ENCODE data around the gene MAS1. TPM values are rescaled to one million over a fixed set of nuclear protein-coding genes. Genes with fewer than 3 reads are reported as not detected.

Gene MAS1
- total and polyA plus RNA-seq, 2 donors (not counting 1 experiment from before 2014, with no cell fraction given) = not detected

DNA sequence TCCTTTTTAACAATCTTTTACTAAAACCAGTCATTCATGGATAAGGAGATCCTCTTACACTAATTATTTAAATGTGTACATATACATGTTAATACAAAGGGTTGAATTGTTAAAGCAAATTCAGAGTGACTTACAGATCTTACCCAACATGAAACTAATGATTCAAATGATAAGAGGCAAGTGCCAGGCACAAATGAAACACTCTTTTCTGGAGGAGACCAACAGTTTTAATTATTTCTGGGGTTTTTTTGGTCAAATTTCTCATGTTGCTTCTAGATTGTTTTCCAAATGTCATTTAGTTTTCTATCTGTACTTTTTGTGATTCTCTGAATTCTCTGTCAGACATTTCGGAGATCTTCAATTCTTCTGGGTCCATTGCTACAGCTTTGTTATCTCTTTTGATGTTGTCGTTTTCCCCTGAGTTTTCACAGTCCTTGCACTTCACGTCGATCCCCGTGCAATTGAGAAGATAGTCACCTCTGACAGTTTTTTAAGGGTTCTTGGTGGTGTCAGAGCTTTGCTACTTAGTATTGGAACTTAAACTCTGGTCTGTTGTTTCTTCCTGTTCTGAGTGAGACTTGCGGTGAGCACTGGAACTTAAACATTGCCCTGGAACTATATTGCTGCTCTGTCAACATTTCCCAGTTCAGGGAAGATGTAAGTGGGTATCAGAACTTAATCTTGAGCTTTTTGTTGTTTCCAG is 23.2 kb downstream of the MAS1 start:
- H3K9ac ChIP-seq (ENCODE audit: low read length) = no peak overlapping the region
- no peaks in the 10 kb centered on the region for H3K36me3 ChIP-seq (replicated peaks in 1 of 2; ENCODE audit: control extremely low read depth in 1 of 2, control insufficient read depth in 1 of 2, extremely low read depth in 1 of 2, insufficient read depth in 2 of 2, low read length in 1 of 2)
- Mint-ChIP-seq H3K27me3 (peaks cover 45% of the 10 kb centered on the region), H3K27ac (no peak overlapping the region), H3K4me3 (no peak overlapping the region), H3K4me1 (no peaks in the 10 kb centered on the region), H3K9me3 (ENCODE audit: insufficient read depth) (no peaks in the 10 kb centered on the region)
- 70% methylated on average over 6 of the region's 6 CpGs for WGBS (ENCODE audit: insufficient coverage)
- H3K9me3 ChIP-seq (ENCODE audit: control extremely low read depth in 1 of 3, control insufficient read depth in 2 of 3, insufficient read depth in 1 of 3, low read length in 2 of 3) = peaks cover 0 to 2% (median 0%) of the 10 kb centered on the region in 3 donors
- intact Hi-C loops (cut with micrococcal nuclease) = no loop called here
- H4K20me1 ChIP-seq (ENCODE audit: control insufficient read depth, insufficient read depth, low read length, poor library complexity, severe bottlenecking) = no peaks in the 10 kb centered on the region
- DNase-seq (no peak), ATAC-seq (ENCODE audit: low read depth) (no peak)
- ChIA-PET CTCF (no interaction called here), POLR2A (no interaction called here)
- H3K27ac ChIP-seq (ENCODE audit: low read length in 2 of 2) = no peak overlapping the region
- H2AFZ ChIP-seq (ENCODE audit: insufficient read depth, low read depth, low read length, poor library complexity, severe bottlenecking) = no peak overlapping the region
- H3K4me2 ChIP-seq (replicated peaks; ENCODE audit: low read depth, low read length, poor library complexity, severe bottlenecking) = no peak overlapping the region
- H3K79me2 ChIP-seq (ENCODE audit: control insufficient read depth, insufficient read depth, low read length) = no peaks in the 10 kb centered on the region
- H3K27me3 ChIP-seq (replicated peaks in 1 of 4; ENCODE audit: control extremely low read depth in 1 of 4, control insufficient read depth in 3 of 4, insufficient read depth in 4 of 4, low read length in 3 of 4) = peaks cover 0 to 32% (median 7%) of the 10 kb centered on the region in 4 experiments
- TF ChIP-seq CTCF (IDR thresholded peaks at IDR 0.05) (no peak), EZH2 (IDR thresholded peaks at IDR 0.05; ENCODE audit: borderline replicate concordance, insufficient read depth, low read depth, low read length, poor library complexity, severe bottlenecking) (no peak)
- no peak overlapping the region for H3K4me3 ChIP-seq (ENCODE audit: control extremely low read depth in 1 of 5, extremely low read depth in 1 of 5, insufficient read depth in 1 of 5, low read depth in 2 of 5, low read length in 4 of 5)
- no peaks in the 10 kb centered on the region for H3K4me1 ChIP-seq (ENCODE audit: control insufficient read depth in 2 of 2, insufficient read depth in 2 of 2, low read length in 2 of 2)

DNA sequence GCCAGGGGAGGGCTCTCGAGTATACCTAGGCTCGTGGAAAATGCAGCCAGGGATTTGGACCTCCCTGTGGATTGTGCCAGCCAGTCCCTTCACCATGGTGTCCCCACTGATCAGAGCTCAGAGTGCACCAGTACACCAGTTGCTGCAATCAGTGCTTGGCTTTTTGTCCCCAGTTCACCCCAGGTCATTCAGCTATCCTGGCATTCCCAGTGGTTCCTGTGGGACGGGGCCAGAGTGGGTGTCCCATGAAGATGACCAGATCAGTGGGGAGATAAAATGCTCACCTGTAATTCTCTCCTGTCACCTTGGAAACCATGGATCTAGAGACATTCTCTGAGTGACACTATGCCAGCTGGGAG is 23.8 kb downstream of the MAS1 start:
- Histone ChIP-seq H3K79me2 (ENCODE audit: control insufficient read depth, insufficient read depth, low read length) (no peaks in the 10 kb centered on the region), H3K9me3 (ENCODE audit: control extremely low read depth in 1 of 3, control insufficient read depth in 2 of 3, insufficient read depth in 1 of 3, low read length in 2 of 3) (peaks cover 0 to 2% (median 0%) of the 10 kb centered on the region in 3 donors), H3K4me2 (replicated peaks; ENCODE audit: low read depth, low read length, poor library complexity, severe bottlenecking) (no peak overlapping the region), H3K4me1 (ENCODE audit: control insufficient read depth in 2 of 2, insufficient read depth in 2 of 2, low read length in 2 of 2) (no peaks in the 10 kb centered on the region), H2AFZ (ENCODE audit: insufficient read depth, low read depth, low read length, poor library complexity, severe bottlenecking) (no peak overlapping the region), H3K27ac (ENCODE audit: low read length in 2 of 2) (no peak overlapping the region), H3K27me3 (replicated peaks in 1 of 4; ENCODE audit: control extremely low read depth in 1 of 4, control insufficient read depth in 3 of 4, insufficient read depth in 4 of 4, low read length in 3 of 4) (peaks cover 0 to 29% (median 7%) of the 10 kb centered on the region in 4 experiments), H3K4me3 (ENCODE audit: control extremely low read depth in 1 of 5, extremely low read depth in 1 of 5, insufficient read depth in 1 of 5, low read depth in 2 of 5, low read length in 4 of 5) (no peak overlapping the region), H3K9ac (ENCODE audit: low read length) (no peak overlapping the region), H4K20me1 (ENCODE audit: control insufficient read depth, insufficient read depth, low read length, poor library complexity, severe bottlenecking) (no peaks in the 10 kb centered on the region), H3K36me3 (replicated peaks in 1 of 2; ENCODE audit: control extremely low read depth in 1 of 2, control insufficient read depth in 1 of 2, extremely low read depth in 1 of 2, insufficient read depth in 2 of 2, low read length in 1 of 2) (no peaks in the 10 kb centered on the region)
- Mint-ChIP-seq H3K4me3 (no peak overlapping the region), H3K27me3 (peaks cover 45% of the 10 kb centered on the region), H3K4me1 (no peaks in the 10 kb centered on the region), H3K9me3 (ENCODE audit: insufficient read depth) (no peaks in the 10 kb centered on the region), H3K27ac (no peak overlapping the region)
- no peak for TF ChIP-seq EZH2 (IDR thresholded peaks at IDR 0.05; ENCODE audit: borderline replicate concordance, insufficient read depth, low read depth, low read length, poor library complexity, severe bottlenecking)
- TF ChIP-seq CTCF (IDR thresholded peaks at IDR 0.05) = no peak
- 80% methylated on average over 2 of the region's 3 CpGs for WGBS (ENCODE audit: insufficient coverage)
- ATAC-seq (ENCODE audit: low read depth) = no peak
- intact Hi-C loops (cut with micrococcal nuclease) = no loop called here
- CTCF ChIA-PET = no interaction called here
- POLR2A ChIA-PET = no interaction called here
- DNase-seq = no peak

Measured in B cell (primary cell).